Keratinocyte (primary cell): Measurements from ENCODE around the gene SMIM15. TPM values are rescaled to one million over a fixed set of nuclear protein-coding genes. Genes with fewer than 3 reads are reported as not detected.

Experiments
- DNase-seq: peaks from one replicate; pipeline ENCODE4 v3.0.0-alpha.2; 2011; ENCODE audit warnings: low read depth, missing footprints, low spot score
- FAIRE-seq: peaks from 2 replicates; lab custom pipeline; 2011; peaks lifted over from hg19 to GRCh38; lab: Jason Lieb, UNC
- H2AFZ ChIP-seq: 2 replicates; pipeline ENCODE4 v1.6.0; 2012; ENCODE audit warnings: low read length, control low read depth, inconsistent platforms; ENCODE audit not compliant: control insufficient read depth
- H3K27ac ChIP-seq: 2 replicates; pipeline ENCODE4 v1.5.1; 2011; ENCODE audit warnings: low read length; ENCODE audit not compliant: control insufficient read depth, insufficient read depth
- H3K27me3 ChIP-seq: 3 replicates; pipeline ENCODE4 v1.6.0; 2011; ENCODE audit warnings: low read length; ENCODE audit not compliant: control insufficient read depth, insufficient read depth; ENCODE audit errors: extremely low read depth
- H3K36me3 ChIP-seq, 2 experiments: 2 replicates in 1 of 2; 3 replicates in 1 of 2; pipeline ENCODE4 v1.5.1; 2011; ENCODE audit warnings: low read length in 2 of 2, mild to moderate bottlenecking in 1 of 2; ENCODE audit not compliant: control insufficient read depth in 2 of 2, insufficient read depth in 2 of 2; ENCODE audit errors: extremely low read depth in 1 of 2
- H3K4me1 ChIP-seq: 3 replicates; pipeline ENCODE4 v1.5.1; 2011; ENCODE audit warnings: low read length; ENCODE audit not compliant: control insufficient read depth, insufficient read depth; ENCODE audit errors: extremely low read depth
- H3K4me2 ChIP-seq: 3 replicates; pipeline ENCODE4 v1.6.0; 2011; ENCODE audit warnings: low read depth, low read length; ENCODE audit not compliant: control insufficient read depth, insufficient read depth; ENCODE audit errors: extremely low read depth
- H3K4me3 ChIP-seq, 3 experiments: fragments of 200-600 bp in 1 of 3; sonication (generic) in 1 of 3; 2 replicates in 2 of 3; 3 replicates in 1 of 3; pipeline ENCODE4 v1.5.1; 2011 to 2016; ENCODE audit warnings: low read length in 3 of 3, mild to moderate bottlenecking in 3 of 3, control low read depth in 2 of 3, inconsistent platforms in 1 of 3, low read depth in 1 of 3, mixed read lengths in 1 of 3, mixed run types in 1 of 3, moderate library complexity in 1 of 3; ENCODE audit not compliant: control insufficient read depth in 2 of 3, insufficient read depth in 2 of 3; ENCODE audit errors: extremely low read depth in 1 of 3
- H3K79me2 ChIP-seq: 2 replicates; pipeline ENCODE4 v1.6.0; 2012; ENCODE audit warnings: low read length; ENCODE audit not compliant: control insufficient read depth, insufficient read depth
- H3K9ac ChIP-seq: 3 replicates; pipeline ENCODE4 v1.6.0; 2011; ENCODE audit warnings: low read length; ENCODE audit not compliant: control insufficient read depth, insufficient read depth; ENCODE audit errors: extremely low read depth
- H3K9me1 ChIP-seq: 3 replicates; pipeline ENCODE4 v1.6.0; 2011; ENCODE audit warnings: low read length; ENCODE audit not compliant: control insufficient read depth, insufficient read depth; ENCODE audit errors: extremely low read depth
- H3K9me3 ChIP-seq: 2 replicates; pipeline ENCODE4 v1.5.1; 2012; ENCODE audit warnings: low read depth, low read length; ENCODE audit not compliant: control insufficient read depth
- H4K20me1 ChIP-seq: 3 replicates; pipeline ENCODE4 v1.6.0; 2011; ENCODE audit warnings: low read length; ENCODE audit not compliant: control insufficient read depth, insufficient read depth; ENCODE audit errors: extremely low read depth
- EZH2 ChIP-seq: IDR thresholded peaks from one replicate; pipeline ENCODE4 v1.6.1; 2012; ENCODE audit warnings: inconsistent platforms, mild to moderate bottlenecking, low read length, moderate library complexity
- dilution Hi-C: fragments of 300-500 bp; cut with MboI; formaldehyde crosslinking; loops from one replicate; pipeline ENCODE4 v1.7.0; 2020; ENCODE audit warnings: low sequenced_read_pairs; ENCODE audit not compliant: extremely low pct_ligation_motif_present
- polyA plus RNA-seq, 5 experiments: library from polyadenylated mRNA; depleted of rRNA in 3 of 5; stranded (reverse) in 3 of 5; stranded (forward) in 1 of 5; unstranded in 1 of 5; fragments of >200 nt; gene quantifications; 1 replicate in 1 of 5; 2 replicates in 3 of 5; 3 replicates in 1 of 5; pipeline versions ENCODE4 v1.2.1 to v1.2.3, GENCODE V29; 2011 to 2012; ENCODE audit warnings: missing spikeins in 2 of 5, low read depth in 1 of 5, low replicate concordance in 1 of 5
- TF ChIP-seq, protein P1 (sequence below), 3 experiments: IDR thresholded peaks in 1 of 3; conservative IDR thresholded peaks in 1 of 3; optimal IDR thresholded peaks in 1 of 3; 2 replicates in 2 of 3; 3 replicates in 1 of 3; pipeline versions ENCODE3 to v1.5.1; 2011; ENCODE audit warnings: low read length in 3 of 3, mild to moderate bottlenecking in 3 of 3, moderate library complexity in 2 of 3, control low read depth in 1 of 3, inconsistent platforms in 1 of 3; ENCODE audit not compliant: insufficient read depth in 2 of 3; ENCODE audit errors: extremely low read depth in 1 of 3

SMIM15 gene
- polyA plus RNA-seq, 1 donor (not counting 4 experiments of a cell fraction or from before 2014, with no cell fraction given) = 60.1 TPM

DNA sequence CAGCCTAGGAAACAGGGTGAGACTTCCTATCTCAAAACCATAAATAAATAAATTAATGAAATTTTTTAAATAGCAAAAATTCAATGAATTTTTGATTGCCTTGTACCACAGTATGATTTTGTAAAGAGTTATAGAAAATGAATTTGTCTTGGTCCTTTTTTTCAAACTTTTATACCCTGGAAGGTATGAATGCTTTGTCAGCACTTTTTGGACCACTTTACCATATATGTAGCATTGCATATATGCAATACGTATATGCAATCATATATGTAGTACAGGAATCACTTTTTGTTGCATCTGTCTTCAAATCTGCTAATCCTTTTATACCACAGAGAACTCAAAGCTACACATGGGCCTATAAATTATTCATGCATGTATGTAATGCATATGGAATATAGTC, 9.2 kb upstream of the SMIM15 start:
- dilution Hi-C loops = no loop called here
- Histone ChIP-seq H4K20me1 (no peaks in the 10 kb centered on the region), H3K36me3 (no peaks in the 10 kb centered on the region), H3K9me1 (no peaks in the 10 kb centered on the region), H3K4me3 (no peak overlapping the region), H3K27ac (no peak overlapping the region), H3K9me3 (no peaks in the 10 kb centered on the region), H3K27me3 (no peaks in the 10 kb centered on the region), H3K9ac (no peak overlapping the region), H3K79me2 (no peaks in the 10 kb centered on the region), H3K4me1 (no peaks in the 10 kb centered on the region), H3K4me2 (no peak overlapping the region), H2AFZ (no peak overlapping the region)
- DNase-seq (no peak), FAIRE-seq (no peak)
- no peak for TF ChIP-seq EZH2
- TF ChIP-seq, protein P1, sequence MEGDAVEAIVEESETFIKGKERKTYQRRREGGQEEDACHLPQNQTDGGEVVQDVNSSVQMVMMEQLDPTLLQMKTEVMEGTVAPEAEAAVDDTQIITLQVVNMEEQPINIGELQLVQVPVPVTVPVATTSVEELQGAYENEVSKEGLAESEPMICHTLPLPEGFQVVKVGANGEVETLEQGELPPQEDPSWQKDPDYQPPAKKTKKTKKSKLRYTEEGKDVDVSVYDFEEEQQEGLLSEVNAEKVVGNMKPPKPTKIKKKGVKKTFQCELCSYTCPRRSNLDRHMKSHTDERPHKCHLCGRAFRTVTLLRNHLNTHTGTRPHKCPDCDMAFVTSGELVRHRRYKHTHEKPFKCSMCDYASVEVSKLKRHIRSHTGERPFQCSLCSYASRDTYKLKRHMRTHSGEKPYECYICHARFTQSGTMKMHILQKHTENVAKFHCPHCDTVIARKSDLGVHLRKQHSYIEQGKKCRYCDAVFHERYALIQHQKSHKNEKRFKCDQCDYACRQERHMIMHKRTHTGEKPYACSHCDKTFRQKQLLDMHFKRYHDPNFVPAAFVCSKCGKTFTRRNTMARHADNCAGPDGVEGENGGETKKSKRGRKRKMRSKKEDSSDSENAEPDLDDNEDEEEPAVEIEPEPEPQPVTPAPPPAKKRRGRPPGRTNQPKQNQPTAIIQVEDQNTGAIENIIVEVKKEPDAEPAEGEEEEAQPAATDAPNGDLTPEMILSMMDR (optimal IDR thresholded peaks at IDR 0.05 in 1 of 3, IDR thresholded peaks at IDR 0.05 in 1 of 3, conservative IDR thresholded peaks at IDR 0.05 in 1 of 3; ENCODE audit: extremely low read depth in 1 of 3, insufficient read depth in 2 of 3, low read length in 3 of 3) = no peak

DNA sequence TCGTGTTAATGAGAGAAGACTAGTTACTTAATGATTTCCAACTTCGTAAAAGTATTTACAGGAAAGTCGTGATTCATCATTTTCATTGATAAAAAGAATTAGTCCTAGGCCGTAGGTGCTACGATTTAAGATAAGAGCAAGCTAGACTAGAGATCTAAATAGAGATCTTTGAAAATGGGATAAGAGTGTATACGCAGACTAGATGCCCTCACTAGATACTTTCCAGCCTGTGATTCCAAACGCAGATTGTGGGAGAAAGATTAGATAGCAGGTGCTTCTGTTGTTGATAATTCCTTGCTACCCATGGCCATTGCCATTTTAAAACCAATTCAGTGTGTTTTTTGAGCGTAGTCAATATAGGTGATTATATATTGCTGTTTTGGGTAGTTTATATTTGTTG, 6.7 kb upstream of the SMIM15 start:
- H3K27ac ChIP-seq = no peak overlapping the region
- no peaks in the 10 kb centered on the region for H3K9me1 ChIP-seq
- FAIRE-seq (no peak), DNase-seq (no peak)
- no peak overlapping the region for H2AFZ ChIP-seq
- no peak overlapping the region for H3K9ac ChIP-seq
- H3K79me2 ChIP-seq = peaks cover 2% of the 10 kb centered on the region
- no peak for TF ChIP-seq EZH2
- TF ChIP-seq, protein P1 (optimal IDR thresholded peaks at IDR 0.05 in 1 of 3, IDR thresholded peaks at IDR 0.05 in 1 of 3, conservative IDR thresholded peaks at IDR 0.05 in 1 of 3; ENCODE audit: extremely low read depth in 1 of 3, insufficient read depth in 2 of 3, low read length in 3 of 3) = no peak
- H3K36me3 ChIP-seq = peaks cover 0 to 3% of the 10 kb centered on the region in 2 experiments
- dilution Hi-C loops = no loop called here
- H3K4me1 ChIP-seq = no peaks in the 10 kb centered on the region
- no peaks in the 10 kb centered on the region for H3K27me3 ChIP-seq
- H3K9me3 ChIP-seq = no peaks in the 10 kb centered on the region
- no peaks in the 10 kb centered on the region for H4K20me1 ChIP-seq
- H3K4me3 ChIP-seq = no peak overlapping the region
- no peak overlapping the region for H3K4me2 ChIP-seq
